GM12873 (cell line): ENCODE results near the gene CYP27B1.

Source experiments
- CTCF ChIP-seq: IDR thresholded peaks from 2 replicates; pipeline ENCODE4 v1.5.1; 2012; ENCODE audit warnings: low read depth, mild to moderate bottlenecking, moderate library complexity, low read length, control low read depth; ENCODE audit not compliant: insufficient read depth; ENCODE audit errors: missing control alignments

Gene CYP27B1

GRCh38 chr12:57777367-57777766, 10.5 kb upstream of the CYP27B1 start:
- TF ChIP-seq CTCF, result no peak

- TF ChIP-seq CTCF, result no peak
These were observed 9.3 kb upstream of the CYP27B1 start for GRCh38 chr12:57776247-57776587.

GRCh38 chr12:57775563-57776246, 8.8 kb upstream of the CYP27B1 start:
- TF ChIP-seq CTCF, result peak; percentile 32

GRCh38 chr12:57775044-57775443, 8.2 kb upstream of the CYP27B1 start:
- no peak for TF ChIP-seq CTCF

GRCh38 chr12:57772429-57773322, 5.8 kb upstream of the CYP27B1 start, which contains the start of gene EEF1AKMT3:
TSS of gene EEF1AKMT3 (plus strand) at chr12:57772614. CDS start at chr12:57772725, 111 bp downstream.
- TF ChIP-seq CTCF, result no peak

GRCh38 chr12:57771873-57772428, 5.1 kb upstream of the CYP27B1 start, which contains the start of gene METTL1:
TSS of gene METTL1 (minus strand) at chr12:57772105. CDS start at chr12:57772083, 22 bp downstream.
- TF ChIP-seq CTCF, result no peak
